GM19324 (cell line): ENCODE results near the gene LIN7B.
"Not testable (repeated sequence)": the region's sequence is repeated elsewhere in the genome, so short reads cannot be mapped to it uniquely, and the experiment has no call there.

Experiments used
- ATAC-seq: cut with Tn5 transposase; IDR thresholded peaks from one replicate; pipeline ENCODE4 v1.9.1; 2021; ENCODE audit warnings: mild to moderate bottlenecking, moderate library complexity; ENCODE audit not compliant: unreplicated experiment, low FRiP score

Gene LIN7B

GRCh38 chr19:49118565-49119410 is 4.6 kb downstream of the LIN7B start, which contains the start of gene C19orf73:
C19orf73 (minus strand) TSS chr19:49119143; CDS start chr19:49119022, 121 bp downstream.
- peak; percentile 83 for ATAC-seq

- no peak for ATAC-seq
Observed at GRCh38 chr19:49119411-49120324, 5.5 kb downstream of the LIN7B start, which contains the start of gene PPFIA3. PPFIA3 (plus strand) TSS chr19:49119544; CDS start chr19:49127874, 8,330 bp downstream.

DNA sequence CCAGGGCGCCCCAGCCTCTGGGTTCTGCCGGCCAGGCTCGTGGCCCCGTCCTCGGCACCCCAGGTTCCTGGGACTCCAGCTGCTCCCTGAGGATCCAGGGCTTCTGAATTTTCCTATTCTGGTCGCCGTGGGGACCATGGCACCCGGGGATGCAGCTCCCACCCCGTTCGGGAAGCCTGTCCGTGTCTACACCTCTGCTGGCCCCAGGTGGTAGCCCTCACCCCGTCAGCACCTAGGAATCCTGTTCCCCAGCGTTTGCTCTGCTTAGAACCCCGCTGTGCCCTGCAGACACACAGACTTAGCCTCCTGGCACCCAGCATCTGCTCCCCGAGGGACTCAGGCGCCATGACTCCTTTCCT is 6.1 kb downstream of the LIN7B start:
- no peak for ATAC-seq

DNA sequence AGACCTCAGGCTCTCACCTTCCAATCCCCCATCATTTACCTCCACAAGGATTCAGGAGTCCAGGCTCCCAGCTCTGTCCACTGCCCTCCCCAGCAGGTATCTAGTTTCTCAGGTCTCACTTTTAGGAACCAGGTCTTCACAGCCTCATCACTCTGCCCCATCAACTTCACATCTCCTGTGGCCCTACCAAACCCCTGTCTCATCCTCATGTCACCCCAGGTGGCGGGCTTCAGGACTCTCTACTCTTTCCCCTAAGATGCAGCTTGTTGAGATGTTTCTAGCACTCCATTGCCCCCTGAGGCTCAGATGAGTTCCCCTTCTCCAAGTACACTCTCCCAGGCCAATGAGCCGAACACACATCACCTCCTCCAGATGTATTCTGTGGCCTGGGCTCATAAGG is 6.7 kb downstream of the LIN7B start:
- ATAC-seq: no peak

- ATAC-seq: not testable (repeated sequence)
Observed at GRCh38 chr19:49121841-49122240, 7.7 kb downstream of the LIN7B start.

GRCh38 chr19:49123285-49123684 is 9.1 kb downstream of the LIN7B start:
- not testable (repeated sequence) for ATAC-seq

DNA sequence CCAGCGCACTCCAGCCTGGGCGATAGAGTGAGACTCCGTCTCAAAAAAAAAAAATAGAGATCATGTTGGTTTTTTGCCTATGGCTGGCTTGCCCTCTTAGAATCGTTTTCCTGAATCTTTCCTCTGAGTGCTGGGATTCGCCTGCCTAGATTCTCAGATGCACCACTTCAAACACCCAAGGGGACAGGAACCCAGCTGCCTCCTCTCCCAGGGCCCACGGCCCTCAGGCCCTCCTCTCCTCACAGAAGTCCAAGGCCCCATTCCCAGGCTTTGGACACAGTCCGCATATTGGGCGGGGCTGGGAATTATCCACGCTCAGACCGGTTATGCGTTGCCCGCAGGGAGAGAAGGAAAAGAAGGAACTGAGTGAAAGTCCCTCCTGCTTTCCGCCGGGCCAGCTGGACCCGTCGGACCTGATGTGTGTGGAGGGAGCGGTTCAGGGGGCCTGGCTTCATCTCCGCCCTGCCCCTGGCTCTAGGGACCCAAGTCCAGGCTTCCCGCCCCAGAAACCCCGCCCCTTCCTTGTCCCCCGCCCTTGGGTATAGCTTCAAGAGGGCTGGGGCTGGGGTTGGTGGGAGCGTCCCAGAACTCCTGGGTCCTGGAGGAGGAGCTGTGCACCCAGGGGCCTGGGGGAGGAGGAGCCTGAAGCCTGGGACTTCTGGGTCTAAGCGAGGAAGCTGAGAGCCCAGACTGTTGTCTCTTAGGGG is 11.0 kb downstream of the LIN7B start:
- ATAC-seq: no peak

GRCh38 chr19:49126575-49126974 is 12.4 kb downstream of the LIN7B start:
- no peak for ATAC-seq

DNA sequence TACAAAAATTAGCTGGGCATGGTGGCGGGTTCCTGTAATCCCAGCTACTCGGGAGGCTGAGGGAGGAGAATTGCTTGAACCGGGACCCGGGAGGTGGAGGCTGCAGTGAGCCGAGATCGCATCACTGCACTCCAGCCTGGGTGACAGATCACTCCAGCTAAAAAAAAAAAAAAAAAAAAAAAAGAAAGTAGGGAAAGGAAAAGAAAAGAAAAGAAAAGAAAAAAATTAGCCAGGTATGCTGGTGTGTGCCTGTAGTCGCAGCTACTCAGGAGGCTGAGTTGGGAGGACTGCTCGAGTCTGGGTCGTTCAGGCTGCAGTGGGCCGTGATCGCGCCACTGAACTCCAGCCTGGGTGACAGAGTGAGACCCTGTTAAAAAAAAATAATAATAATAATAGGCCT is 13.1 kb downstream of the LIN7B start:
- not testable (repeated sequence) for ATAC-seq

DNA sequence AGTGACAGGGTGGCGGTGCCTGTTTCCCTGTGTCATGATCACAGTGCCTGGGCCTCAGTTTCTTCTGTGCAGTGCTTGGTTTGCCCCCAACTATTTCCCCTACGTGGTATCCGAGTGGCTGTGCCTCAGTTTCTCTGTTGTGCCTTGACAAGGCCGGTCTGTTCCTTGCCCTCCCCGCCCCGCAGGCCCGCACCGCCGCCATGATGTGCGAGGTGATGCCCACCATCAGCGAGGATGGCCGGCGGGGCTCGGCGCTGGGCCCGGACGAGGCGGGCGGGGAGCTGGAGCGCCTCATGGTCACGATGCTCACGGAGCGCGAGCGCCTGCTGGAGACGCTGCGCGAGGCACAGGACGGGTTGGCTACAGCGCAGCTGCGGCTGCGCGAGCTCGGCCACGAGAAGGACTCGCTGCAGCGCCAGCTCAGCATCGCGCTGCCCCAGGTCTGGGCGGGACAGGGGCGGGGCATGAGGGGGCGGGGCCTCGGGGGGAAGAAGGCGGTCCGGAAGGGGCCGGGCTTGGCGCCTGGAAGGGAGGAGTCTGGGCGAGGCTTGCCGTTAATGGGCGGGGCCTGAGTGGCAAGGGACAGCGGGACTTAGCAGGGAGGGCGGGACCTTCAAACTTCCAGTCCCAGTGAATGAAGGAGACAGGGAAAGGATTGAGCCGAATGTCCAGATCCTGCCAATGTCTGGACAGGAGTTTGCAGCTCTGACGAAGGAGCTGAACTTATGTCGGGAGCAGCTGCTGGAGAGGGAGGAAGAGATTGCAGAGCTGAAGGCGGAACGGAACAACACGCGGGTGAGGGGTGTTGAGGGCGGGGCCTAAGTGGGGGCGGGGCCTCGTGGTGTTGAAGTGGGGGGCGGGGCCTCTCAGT is 13.7 kb downstream of the LIN7B start:
- peak; percentile 81 for ATAC-seq

DNA sequence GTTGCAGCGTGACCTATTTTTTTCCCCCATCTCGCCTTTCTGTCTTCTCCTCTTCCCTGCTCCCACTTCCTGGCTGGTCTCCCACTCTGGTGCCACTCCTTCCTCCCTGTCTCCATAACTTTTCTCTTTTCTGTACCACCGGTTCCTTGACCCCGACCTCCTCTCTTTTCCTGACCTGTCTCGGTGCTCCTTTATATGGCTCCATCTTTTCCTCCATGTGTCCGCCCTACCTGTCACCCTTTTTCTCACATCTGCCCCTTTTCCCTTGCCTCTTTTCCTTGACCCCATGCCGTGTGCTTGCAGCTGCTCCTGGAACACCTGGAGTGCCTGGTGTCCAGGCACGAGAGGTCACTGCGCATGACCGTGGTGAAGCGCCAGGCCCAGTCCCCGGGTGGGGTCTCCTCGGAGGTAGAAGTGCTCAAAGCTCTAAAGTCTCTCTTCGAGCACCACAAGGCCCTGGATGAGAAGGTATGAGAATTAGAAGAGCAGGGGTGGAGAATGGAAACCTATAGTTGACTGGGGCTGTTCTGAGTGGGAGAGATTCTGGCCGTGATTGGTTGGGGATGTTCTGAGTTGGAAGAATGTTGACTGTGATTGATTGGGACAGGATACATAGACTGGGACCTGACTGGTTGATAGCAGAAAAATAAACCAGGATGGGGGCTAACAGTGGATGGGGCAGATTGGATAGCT is 14.5 kb downstream of the LIN7B start:
- ATAC-seq: no peak

DNA sequence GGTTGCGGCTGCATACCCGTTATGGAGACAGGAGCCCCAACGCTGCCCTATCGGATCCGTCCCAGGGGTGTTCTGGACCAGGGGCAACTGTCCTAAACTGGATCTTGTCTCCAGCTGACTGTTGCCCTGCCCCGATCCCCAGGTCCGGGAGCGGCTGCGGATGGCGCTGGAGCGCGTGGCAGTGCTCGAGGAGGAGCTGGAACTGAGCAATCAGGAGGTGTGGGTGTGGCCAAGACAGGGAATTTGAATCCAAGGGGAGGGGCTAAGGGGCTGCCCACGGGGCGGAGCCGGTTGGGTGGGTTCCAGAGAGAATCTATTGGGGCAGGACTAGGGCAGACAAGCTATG is 15.0 kb downstream of the LIN7B start:
- no peak for ATAC-seq

- ATAC-seq: no peak
Observed at GRCh38 chr19:49130325-49130724, 16.2 kb downstream of the LIN7B start.

GRCh38 chr19:49132974-49133609 is 18.9 kb downstream of the LIN7B start:
- ATAC-seq: no peak

GRCh38 chr19:49133621-49134454 is 19.7 kb downstream of the LIN7B start:
- ATAC-seq: no peak

GRCh38 chr19:49135686-49136085 is 21.5 kb downstream of the LIN7B start:
- no peak for ATAC-seq

DNA sequence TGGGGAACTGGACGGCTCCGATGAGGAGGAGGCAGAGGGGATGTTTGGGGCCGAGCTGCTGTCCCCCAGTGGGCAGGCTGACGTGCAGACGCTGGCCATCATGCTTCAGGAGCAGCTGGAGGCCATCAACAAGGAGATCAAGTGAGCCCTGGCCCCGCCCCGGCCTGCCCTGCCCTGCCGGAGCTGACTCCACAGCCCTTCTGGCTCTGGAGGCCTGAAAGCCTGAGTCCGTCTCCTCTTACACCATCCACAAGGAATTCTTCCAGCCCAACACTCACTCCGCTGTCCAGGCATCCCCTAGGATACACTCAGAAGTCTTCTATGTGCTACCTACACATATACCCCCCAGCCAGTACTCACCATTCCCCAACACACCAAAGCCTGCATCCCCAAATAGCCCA is 22.6 kb downstream of the LIN7B start:
- no peak for ATAC-seq

GRCh38 chr19:49140951-49141350 is 26.8 kb downstream of the LIN7B start:
- ATAC-seq: no peak
